Brain microvascular endothelial cell (primary cell): ENCODE results near the gene APLN.

Source experiments
- DNase-seq: peaks from one replicate; pipeline ENCODE4 v3.0.0-alpha.2; 2020
- H3K27ac ChIP-seq: fragments of 250-450 bp; sonication (Bioruptor Pico); 2 replicates; pipeline ENCODE4 v1.5.1; 2020; ENCODE audit warnings: mild to moderate bottlenecking, moderate library complexity
- H3K27me3 ChIP-seq: fragments of 250-450 bp; sonication (Bioruptor Pico); replicated peaks from 2 replicates; pipeline ENCODE4 v1.5.1; 2020; ENCODE audit warnings: mild to moderate bottlenecking
- H3K36me3 ChIP-seq: fragments of 250-450 bp; sonication (Bioruptor Pico); replicated peaks from 2 replicates; pipeline ENCODE4 v1.5.1; 2020; ENCODE audit warnings: mild to moderate bottlenecking
- H3K4me3 ChIP-seq: 2 replicates; pipeline ENCODE4 v1.5.1; 2011; ENCODE audit warnings: low read depth, mild to moderate bottlenecking, control low read depth, low read length, moderate library complexity
- CTCF ChIP-seq: IDR thresholded peaks from 2 replicates; pipeline ENCODE4 v1.5.1; 2011; ENCODE audit warnings: low read depth, mild to moderate bottlenecking, moderate library complexity, low read length, control low read depth, inconsistent platforms; ENCODE audit errors: missing control alignments
- in situ Hi-C: cut with HindIII; loops from 2 replicates; pipeline ENCODE4 v1.10.0; 2017; ENCODE audit warnings: low sequenced_read_pairs, low pct_ligation_motif_present

The APLN gene

GRCh38 chrX:129649268-129650182, 5.2 kb downstream of the APLN start:
- no peak overlapping the region for H3K27ac ChIP-seq
- TF ChIP-seq CTCF = no peak
- no peaks in the 10 kb centered on the region for H3K36me3 ChIP-seq
- in situ Hi-C loops = no loop called here
- DNase-seq = peak; percentile 24
- H3K27me3 ChIP-seq = no peaks in the 10 kb centered on the region
- no peak overlapping the region for H3K4me3 ChIP-seq

DNA sequence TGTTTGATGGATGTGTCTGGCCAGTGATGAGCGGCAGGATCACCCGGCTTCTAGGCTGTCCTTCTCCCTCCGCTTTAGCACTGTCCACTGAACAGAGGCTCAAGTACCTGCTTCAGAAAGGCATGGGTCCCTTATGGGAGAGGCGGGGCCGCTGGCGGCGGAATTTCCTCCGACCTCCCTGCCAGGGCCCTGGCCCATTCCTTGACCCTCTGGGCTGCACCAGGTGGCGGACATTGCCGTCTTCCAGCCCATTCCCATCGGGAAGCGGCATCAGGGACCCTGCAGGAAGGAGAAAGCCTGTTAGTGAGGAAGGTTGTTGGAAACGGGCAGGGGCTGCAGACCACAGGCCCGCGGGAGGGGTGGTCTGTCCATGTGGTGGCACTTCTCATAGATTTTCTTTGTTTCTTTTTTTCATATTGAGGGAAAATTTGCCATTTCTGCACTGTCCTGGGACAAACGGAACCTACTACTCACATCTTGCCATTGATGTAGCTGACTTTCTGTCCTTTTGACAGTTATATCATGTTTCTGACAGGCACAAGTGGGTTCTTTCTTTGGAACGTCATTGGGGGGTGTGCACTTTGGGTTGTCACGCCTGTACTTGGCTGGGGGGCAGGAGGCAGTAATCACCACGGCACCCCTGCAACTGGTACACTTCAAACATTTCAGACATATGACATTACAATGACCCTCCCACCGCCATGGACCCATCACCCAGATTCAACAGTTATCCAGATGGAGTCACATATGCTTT, 6.1 kb downstream of the APLN start:
- Histone ChIP-seq H3K36me3 (no peaks in the 10 kb centered on the region), H3K4me3 (no peak overlapping the region), H3K27me3 (no peaks in the 10 kb centered on the region), H3K27ac (no peak overlapping the region)
- TF ChIP-seq CTCF = no peak
- in situ Hi-C loops = no loop called here
- no peak for DNase-seq

DNA sequence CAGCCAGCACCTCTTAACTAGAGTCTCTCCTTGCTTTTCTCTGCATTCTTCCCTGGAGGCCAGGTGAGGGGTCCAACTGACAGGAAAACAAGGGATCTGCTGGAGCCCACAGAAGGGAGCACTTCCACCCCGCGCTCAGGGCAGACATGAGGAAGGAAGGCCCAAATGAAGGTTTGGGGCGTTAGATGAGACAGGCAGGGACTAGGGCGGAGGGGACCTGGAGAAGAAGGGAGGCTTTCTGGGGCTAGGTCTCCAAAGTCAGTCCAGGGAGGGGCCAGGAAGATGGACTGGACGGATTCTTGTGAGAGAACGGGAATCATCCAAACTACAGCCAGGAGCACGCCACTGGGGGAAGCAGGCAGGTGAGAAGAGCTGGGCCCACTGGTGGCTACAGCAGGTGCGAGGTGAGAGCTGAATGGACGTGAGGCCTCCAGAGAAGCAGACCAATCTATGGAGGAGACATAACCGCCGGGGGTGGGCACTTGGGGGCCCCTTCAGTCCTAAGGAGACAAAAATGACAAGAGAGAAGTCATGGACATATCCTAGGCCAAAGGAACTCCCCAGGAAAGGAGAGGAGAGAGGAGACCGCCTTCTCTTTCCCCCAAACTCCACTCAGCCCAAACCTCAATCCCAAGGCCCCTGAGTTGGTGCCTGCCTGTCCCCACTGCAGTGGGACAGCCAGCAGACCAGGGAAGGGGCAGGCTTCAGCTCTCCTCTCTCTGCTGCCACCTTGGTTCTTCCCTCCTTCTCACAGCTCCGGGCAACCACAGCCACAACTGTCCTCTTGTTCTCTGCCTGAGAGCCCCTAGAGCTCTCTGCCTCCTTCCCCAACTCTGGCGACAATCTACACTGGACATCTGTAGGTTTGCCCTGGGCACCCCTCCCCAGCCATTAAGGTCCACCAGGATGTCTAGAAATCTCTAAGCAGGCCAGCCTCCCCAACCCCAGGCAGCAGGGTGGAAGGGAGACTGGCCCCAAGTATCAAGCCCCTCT, 7.0 kb downstream of the APLN start:
- Histone ChIP-seq H3K27me3 (no peaks in the 10 kb centered on the region), H3K36me3 (no peaks in the 10 kb centered on the region), H3K27ac (no peak overlapping the region), H3K4me3 (no peak overlapping the region)
- TF ChIP-seq CTCF = no peak
- in situ Hi-C loops = no loop called here
- no peak for DNase-seq

DNA sequence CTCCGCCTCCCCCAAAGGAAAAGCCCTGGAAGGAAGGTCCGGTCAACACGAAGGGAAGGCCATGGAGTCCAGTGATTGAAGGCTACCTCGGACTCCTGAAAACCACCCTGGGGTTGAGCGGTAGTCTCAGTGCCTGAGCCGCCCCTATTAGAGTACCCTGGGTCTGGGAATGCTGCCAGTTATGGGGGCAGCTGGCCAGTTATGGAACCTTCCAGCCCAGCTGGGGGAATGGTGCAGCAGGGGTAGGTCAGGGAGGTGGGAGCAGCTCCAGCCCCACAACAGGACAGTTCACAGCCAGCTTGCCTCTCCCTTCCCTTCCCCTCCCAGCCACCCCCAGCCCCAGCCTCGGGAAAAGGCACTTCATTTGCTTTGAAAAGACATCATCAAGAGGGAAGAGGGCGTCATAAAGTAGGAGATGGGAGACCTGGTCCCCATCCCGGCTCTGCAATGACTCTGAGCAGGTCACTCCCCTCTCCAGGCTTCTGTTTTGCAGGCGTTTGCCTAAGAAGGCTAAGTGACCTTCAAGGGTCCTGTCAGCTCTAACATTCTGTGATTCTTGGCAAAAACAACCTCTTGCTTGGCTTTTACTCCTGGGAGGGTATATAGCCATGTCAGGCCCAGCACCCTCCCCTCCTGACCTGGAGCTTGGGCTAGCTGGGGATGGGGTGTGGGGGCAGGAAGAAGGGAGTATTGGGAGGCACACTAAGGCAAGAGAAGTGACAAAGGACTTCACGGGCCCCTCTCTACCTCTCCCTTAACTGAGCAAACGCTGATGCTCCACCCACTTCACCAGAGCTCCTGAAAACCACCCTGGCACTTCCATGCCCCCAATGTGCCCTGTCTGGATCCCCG, 8.0 kb downstream of the APLN start:
- H3K36me3 ChIP-seq = no peaks in the 10 kb centered on the region
- in situ Hi-C loops = no loop called here
- H3K4me3 ChIP-seq = no peak overlapping the region
- no peaks in the 10 kb centered on the region for H3K27me3 ChIP-seq
- no peak for TF ChIP-seq CTCF
- no peak overlapping the region for H3K27ac ChIP-seq
- DNase-seq = no peak

GRCh38 chrX:129642641-129643040, 12.1 kb downstream of the APLN start:
- H3K27me3 ChIP-seq = no peaks in the 10 kb centered on the region
- H3K4me3 ChIP-seq = no peak overlapping the region
- no peak overlapping the region for H3K27ac ChIP-seq
- H3K36me3 ChIP-seq = no peaks in the 10 kb centered on the region
- DNase-seq = no peak
- in situ Hi-C loops = no loop called here
- no peak for TF ChIP-seq CTCF
